Measurements from ENCODE around the gene AKAP7. TPM values are rescaled to one million over a fixed set of nuclear protein-coding genes. Genes with fewer than 3 reads are reported as not detected.
"Not testable (repeated sequence)": the region's sequence is repeated elsewhere in the genome, so short reads cannot be mapped to it uniquely, and the experiment has no call there.

Gene AKAP7
- total RNA-seq, 1 donor from 2014 or later = 4.6 TPM

GRCh38 chr6:131328727-131329126, 193.5 kb downstream of the AKAP7 start:
- not testable (repeated sequence) for H3K9me3 Mint-ChIP-seq (ENCODE audit: unreplicated experiment); DNase-seq (ENCODE audit: low read depth); H3K4me1 Mint-ChIP-seq (ENCODE audit: low read depth, unreplicated experiment); H3K27ac ChIP-seq (ENCODE audit: low read depth, low read length); H3K4me3 Mint-ChIP-seq (ENCODE audit: unreplicated experiment); H3K79me2 ChIP-seq (ENCODE audit: insufficient read depth, low read length); H3K27ac Mint-ChIP-seq (ENCODE audit: unreplicated experiment); H3K27me3 Mint-ChIP-seq (ENCODE audit: low read depth, unreplicated experiment); H4K20me1 ChIP-seq (ENCODE audit: insufficient read depth, low read length); H3K4me2 ChIP-seq (ENCODE audit: low read length); H3K4me3 ChIP-seq (ENCODE audit: insufficient read depth, low read depth, low read length); H3K4me1 ChIP-seq (ENCODE audit: insufficient read depth, low read length); H3K36me3 ChIP-seq (ENCODE audit: insufficient read depth, low read length); H3K9ac ChIP-seq (ENCODE audit: low read length); H3K36me3 Mint-ChIP-seq (ENCODE audit: low read depth, unreplicated experiment); H2AFZ ChIP-seq (ENCODE audit: low read depth, low read length); H3K9me3 ChIP-seq (ENCODE audit: insufficient read depth, low read depth, low read length); H3K27me3 ChIP-seq (ENCODE audit: insufficient read depth, low read length); FAIRE-seq

DNA sequence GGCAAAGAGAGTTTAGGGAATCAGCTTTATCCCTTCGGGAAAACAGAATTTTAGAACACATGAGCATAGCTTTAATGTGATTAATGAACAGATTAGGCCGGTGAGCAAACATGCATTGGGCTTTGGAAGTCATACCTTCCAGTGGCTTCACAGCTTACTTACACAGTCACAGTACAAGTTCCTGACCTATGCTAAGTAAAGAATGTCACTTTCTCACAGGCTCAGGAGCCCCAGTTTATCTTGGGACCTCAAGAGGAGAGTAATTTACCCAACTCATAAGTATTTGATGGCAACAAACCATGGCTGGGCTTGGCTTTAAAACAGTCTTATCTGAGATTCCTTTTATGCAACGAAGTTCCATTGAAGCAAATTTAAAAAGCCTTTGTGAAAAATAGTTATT, 195.9 kb downstream of the AKAP7 start:
- Histone ChIP-seq H3K27me3 (ENCODE audit: insufficient read depth, low read length) (no peaks in the 10 kb centered on the region), H3K9ac (ENCODE audit: low read length) (no peak overlapping the region), H3K4me1 (ENCODE audit: insufficient read depth, low read length) (no peaks in the 10 kb centered on the region), H3K27ac (ENCODE audit: low read depth, low read length) (no peak overlapping the region), H3K4me2 (ENCODE audit: low read length) (no peak overlapping the region), H2AFZ (ENCODE audit: low read depth, low read length) (no peak overlapping the region), H3K9me3 (ENCODE audit: insufficient read depth, low read depth, low read length) (no peaks in the 10 kb centered on the region), H3K4me3 (ENCODE audit: insufficient read depth, low read depth, low read length) (no peak overlapping the region), H3K79me2 (ENCODE audit: insufficient read depth, low read length) (no peaks in the 10 kb centered on the region), H4K20me1 (ENCODE audit: insufficient read depth, low read length) (no peaks in the 10 kb centered on the region), H3K36me3 (ENCODE audit: insufficient read depth, low read length) (no peaks in the 10 kb centered on the region)
- Mint-ChIP-seq H3K4me3 (ENCODE audit: unreplicated experiment) (no peak overlapping the region), H3K27me3 (ENCODE audit: low read depth, unreplicated experiment) (no peaks in the 10 kb centered on the region), H3K4me1 (ENCODE audit: low read depth, unreplicated experiment) (no peaks in the 10 kb centered on the region), H3K36me3 (ENCODE audit: low read depth, unreplicated experiment) (no peaks in the 10 kb centered on the region), H3K27ac (ENCODE audit: unreplicated experiment) (no peak overlapping the region), H3K9me3 (ENCODE audit: unreplicated experiment) (no peaks in the 10 kb centered on the region)
- DNase-seq (ENCODE audit: low read depth) (peak; percentile 12), FAIRE-seq (no peak)
- no peak for TF ChIP-seq EZH2 (IDR thresholded peaks at IDR 0.05; ENCODE audit: insufficient read depth, low read length)
- TF ChIP-seq, protein P1, sequence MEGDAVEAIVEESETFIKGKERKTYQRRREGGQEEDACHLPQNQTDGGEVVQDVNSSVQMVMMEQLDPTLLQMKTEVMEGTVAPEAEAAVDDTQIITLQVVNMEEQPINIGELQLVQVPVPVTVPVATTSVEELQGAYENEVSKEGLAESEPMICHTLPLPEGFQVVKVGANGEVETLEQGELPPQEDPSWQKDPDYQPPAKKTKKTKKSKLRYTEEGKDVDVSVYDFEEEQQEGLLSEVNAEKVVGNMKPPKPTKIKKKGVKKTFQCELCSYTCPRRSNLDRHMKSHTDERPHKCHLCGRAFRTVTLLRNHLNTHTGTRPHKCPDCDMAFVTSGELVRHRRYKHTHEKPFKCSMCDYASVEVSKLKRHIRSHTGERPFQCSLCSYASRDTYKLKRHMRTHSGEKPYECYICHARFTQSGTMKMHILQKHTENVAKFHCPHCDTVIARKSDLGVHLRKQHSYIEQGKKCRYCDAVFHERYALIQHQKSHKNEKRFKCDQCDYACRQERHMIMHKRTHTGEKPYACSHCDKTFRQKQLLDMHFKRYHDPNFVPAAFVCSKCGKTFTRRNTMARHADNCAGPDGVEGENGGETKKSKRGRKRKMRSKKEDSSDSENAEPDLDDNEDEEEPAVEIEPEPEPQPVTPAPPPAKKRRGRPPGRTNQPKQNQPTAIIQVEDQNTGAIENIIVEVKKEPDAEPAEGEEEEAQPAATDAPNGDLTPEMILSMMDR (IDR thresholded peaks at IDR 0.05; ENCODE audit: insufficient read depth, low read depth, low read length) = no peak

GRCh38 chr6:131331873-131332781, 196.9 kb downstream of the AKAP7 start:
- DNase-seq (ENCODE audit: low read depth) = no peak
- Histone ChIP-seq H3K4me2 (ENCODE audit: low read length) (no peak overlapping the region), H3K79me2 (ENCODE audit: insufficient read depth, low read length) (no peaks in the 10 kb centered on the region), H3K27ac (ENCODE audit: low read depth, low read length) (no peak overlapping the region), H3K27me3 (ENCODE audit: insufficient read depth, low read length) (no peaks in the 10 kb centered on the region), H3K9ac (ENCODE audit: low read length) (no peak overlapping the region), H3K36me3 (ENCODE audit: insufficient read depth, low read length) (no peaks in the 10 kb centered on the region), H3K4me3 (ENCODE audit: insufficient read depth, low read depth, low read length) (no peak overlapping the region), H3K9me3 (ENCODE audit: insufficient read depth, low read depth, low read length) (no peaks in the 10 kb centered on the region), H3K4me1 (ENCODE audit: insufficient read depth, low read length) (no peaks in the 10 kb centered on the region), H4K20me1 (ENCODE audit: insufficient read depth, low read length) (no peaks in the 10 kb centered on the region), H2AFZ (ENCODE audit: low read depth, low read length) (no peak overlapping the region)
- Mint-ChIP-seq H3K4me1 (ENCODE audit: low read depth, unreplicated experiment) (no peaks in the 10 kb centered on the region), H3K27me3 (ENCODE audit: low read depth, unreplicated experiment) (no peaks in the 10 kb centered on the region), H3K36me3 (ENCODE audit: low read depth, unreplicated experiment) (no peaks in the 10 kb centered on the region), H3K9me3 (ENCODE audit: unreplicated experiment) (no peaks in the 10 kb centered on the region), H3K27ac (ENCODE audit: unreplicated experiment) (no peak overlapping the region), H3K4me3 (ENCODE audit: unreplicated experiment) (no peak overlapping the region)
- TF ChIP-seq EZH2 (IDR thresholded peaks at IDR 0.05; ENCODE audit: insufficient read depth, low read length) = no peak
- TF ChIP-seq, protein P1 (IDR thresholded peaks at IDR 0.05; ENCODE audit: insufficient read depth, low read depth, low read length) = no peak
- FAIRE-seq = no peak

Other genes starting within 250 kb of the AKAP7 start
- 120 and 136 TPM in 2 replicates for gene EPB41L2, start 72.2 kb upstream of the AKAP7 start, total RNA-seq